Urinary bladder (tissue), 4 donors: Measurements from ENCODE around the gene ECI1. TPM values are rescaled to one million over a fixed set of nuclear protein-coding genes. Genes with fewer than 3 reads are reported as not detected.
"Not testable (repeated sequence)": the region's sequence is repeated elsewhere in the genome, so short reads cannot be mapped to it uniquely, and the experiment has no call there.

ENCODE experiments used
- DNase-seq: peaks from one replicate; pipeline ENCODE4 v3.0.0-alpha.2; 2015; ENCODE audit errors: extremely low spot score
- H3K27ac ChIP-seq: one replicate; pipeline ENCODE4 v1.5.1; 2013; ENCODE audit warnings: low read depth, mild to moderate bottlenecking, moderate library complexity
- H3K36me3 ChIP-seq: one replicate; pipeline ENCODE4 v1.6.1; 2013; ENCODE audit warnings: mild to moderate bottlenecking, moderate library complexity; ENCODE audit not compliant: insufficient read depth
- H3K4me1 ChIP-seq: one replicate; pipeline ENCODE4 v1.6.1; 2013; ENCODE audit warnings: mild to moderate bottlenecking, moderate library complexity; ENCODE audit not compliant: insufficient read depth
- H3K4me3 ChIP-seq: one replicate; pipeline ENCODE4 v1.5.1; 2013; ENCODE audit warnings: low read depth, low read length
- WGBS: extraction: QIAGEN DNeasy Blood & Tissue Kit; methylation state at CpG from one replicate; pipeline ENCODE4 v1.1.7; 2013; 5-methylcytosine and 5-hydroxymethylcytosine counted together
- polyA plus RNA-seq: library from polyadenylated mRNA; stranded (reverse); fragments of 200-250 nt; gene quantifications from one replicate; pipeline ENCODE4 v1.2.3, GENCODE V29; 2013
- total RNA-seq: library from RNA; depleted of rRNA; stranded (reverse); fragments of >200 nt; gene quantifications from one replicate; pipeline ENCODE4 v1.2.3, GENCODE V29; 2014
- donor health status: healthy with polysubstance abuse.
- donor health status: healthy.

ECI1 gene
- total and polyA plus RNA-seq, 2 donors, result 16.6 to 93.2 TPM

DNA sequence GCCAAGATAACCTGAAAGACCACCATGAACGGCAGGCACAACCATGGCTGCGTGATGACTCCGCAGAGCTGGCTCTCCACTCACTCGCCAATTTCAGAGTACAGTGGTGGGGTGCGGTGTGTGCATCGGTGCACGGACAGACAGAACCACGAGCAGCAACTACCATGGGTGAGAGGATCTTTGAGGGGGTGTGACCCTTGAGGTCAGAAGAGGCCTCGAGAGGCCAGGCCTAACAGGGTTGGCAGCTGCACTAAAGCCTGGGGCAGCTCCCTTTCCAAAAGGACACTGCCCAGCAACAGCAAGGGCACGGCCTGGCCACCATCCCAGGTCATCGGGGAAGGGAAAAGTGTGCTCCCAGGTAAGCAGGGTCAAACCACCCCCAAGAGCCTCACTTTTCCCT is 1.9 kb upstream of the ECI1 start:
- 84% methylated on average over 11 of the region's 11 CpGs for WGBS
- Histone ChIP-seq H3K27ac (no peak overlapping the region), H3K4me3 (no peak overlapping the region), H3K4me1 (peaks cover 3% of the 10 kb centered on the region), H3K36me3 (peaks cover 7% of the 10 kb centered on the region)
- DNase-seq, result no peak

DNA sequence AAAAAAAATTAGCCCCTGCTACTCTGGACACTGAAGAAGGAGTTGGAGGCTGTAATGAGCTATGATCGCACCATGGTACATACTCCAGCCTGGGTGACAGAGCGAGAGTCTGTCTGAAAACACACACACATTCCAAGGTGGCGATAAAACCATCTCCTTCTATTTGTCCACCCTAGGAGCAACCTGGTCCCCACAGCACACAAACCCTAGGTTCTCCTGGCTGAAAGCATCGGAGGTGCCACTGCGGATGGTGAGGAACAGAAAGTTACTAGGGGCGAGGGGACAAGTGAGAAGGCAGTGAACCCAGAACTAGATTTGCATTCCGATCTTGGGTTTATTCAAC is 1.4 kb upstream of the ECI1 start:
- DNase-seq, result no peak
- Histone ChIP-seq H3K4me1 (peaks cover 3% of the 10 kb centered on the region), H3K36me3 (peaks cover 7% of the 10 kb centered on the region), H3K27ac (no peak overlapping the region), H3K4me3 (no peak overlapping the region)
- WGBS, result 93% methylated on average over 7 of the region's 7 CpGs

DNA sequence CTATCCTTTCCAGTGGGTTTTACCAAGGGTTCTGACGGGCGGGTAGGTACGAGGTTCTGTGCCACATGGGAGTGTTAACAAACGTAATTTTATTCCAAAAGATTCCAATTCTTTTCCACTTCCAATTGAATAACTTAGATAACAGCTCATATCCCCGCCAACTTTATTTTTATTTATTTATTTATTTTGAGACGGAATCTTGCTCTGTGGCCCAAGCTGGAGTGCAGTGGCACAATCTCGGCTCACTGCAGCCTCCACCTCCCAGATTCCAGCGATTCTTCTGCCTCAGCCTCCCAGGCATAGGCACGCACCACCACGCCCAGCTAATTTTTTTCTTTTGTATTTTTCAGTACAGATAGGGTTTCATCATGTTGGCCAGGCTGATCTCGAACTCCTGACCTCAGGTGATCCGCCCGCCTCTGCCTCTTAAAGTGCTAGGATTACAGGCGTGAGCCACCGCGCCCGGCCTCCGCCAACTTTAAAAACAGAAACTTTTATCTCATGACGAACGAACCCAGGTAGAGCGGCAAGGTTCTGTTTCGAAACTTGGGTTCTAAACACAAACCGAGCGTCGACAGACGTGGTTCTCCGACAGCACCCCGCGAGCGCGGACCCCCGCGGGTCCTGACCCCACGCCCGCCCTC is 613 bp downstream of the ECI1 start:
- WGBS, result 5% methylated on average over 35 of the region's 35 CpGs
- DNase-seq, result no peak
- Histone ChIP-seq H3K4me1 (peaks cover 3% of the 10 kb centered on the region), H3K27ac (peak overlapping the region; percentile 91), H3K36me3 (peaks cover 2% of the 10 kb centered on the region), H3K4me3 (peak overlapping the region; percentile 80)

DNA sequence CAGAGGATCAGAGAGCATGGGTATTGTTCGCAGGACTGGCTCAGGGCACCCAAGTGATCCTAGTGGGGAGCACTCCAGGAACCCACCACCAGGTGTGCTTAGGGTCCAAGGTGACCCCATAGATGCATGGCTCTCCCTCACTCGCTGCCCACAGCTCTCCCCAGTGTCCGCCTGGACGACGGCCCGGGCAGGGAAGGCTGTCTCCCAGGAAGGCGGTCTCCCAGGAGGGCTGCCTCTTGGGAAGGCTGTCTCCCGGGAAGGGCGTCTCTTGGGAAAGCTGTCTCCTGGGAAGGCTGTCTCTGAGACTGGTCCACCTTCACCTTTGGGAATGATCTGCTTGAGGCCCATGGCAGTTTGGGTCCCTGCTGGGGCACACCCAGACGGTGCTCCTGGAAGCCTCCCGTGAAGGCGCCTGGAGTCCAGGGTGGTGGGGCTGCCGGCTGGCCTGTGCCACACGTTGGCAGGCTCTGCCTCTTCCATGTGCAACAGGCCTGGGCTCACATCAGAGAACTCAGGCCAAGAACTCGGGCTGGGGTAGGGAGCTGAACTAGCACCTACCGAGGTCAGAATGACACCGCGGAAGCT is 5.0 kb downstream of the ECI1 start:
- Histone ChIP-seq H3K27ac (no peak overlapping the region), H3K36me3 (no peaks in the 10 kb centered on the region), H3K4me1 (peaks cover 3% of the 10 kb centered on the region), H3K4me3 (no peak overlapping the region)
- WGBS, result 92% methylated on average over 18 of the region's 18 CpGs
- DNase-seq, result no peak

DNA sequence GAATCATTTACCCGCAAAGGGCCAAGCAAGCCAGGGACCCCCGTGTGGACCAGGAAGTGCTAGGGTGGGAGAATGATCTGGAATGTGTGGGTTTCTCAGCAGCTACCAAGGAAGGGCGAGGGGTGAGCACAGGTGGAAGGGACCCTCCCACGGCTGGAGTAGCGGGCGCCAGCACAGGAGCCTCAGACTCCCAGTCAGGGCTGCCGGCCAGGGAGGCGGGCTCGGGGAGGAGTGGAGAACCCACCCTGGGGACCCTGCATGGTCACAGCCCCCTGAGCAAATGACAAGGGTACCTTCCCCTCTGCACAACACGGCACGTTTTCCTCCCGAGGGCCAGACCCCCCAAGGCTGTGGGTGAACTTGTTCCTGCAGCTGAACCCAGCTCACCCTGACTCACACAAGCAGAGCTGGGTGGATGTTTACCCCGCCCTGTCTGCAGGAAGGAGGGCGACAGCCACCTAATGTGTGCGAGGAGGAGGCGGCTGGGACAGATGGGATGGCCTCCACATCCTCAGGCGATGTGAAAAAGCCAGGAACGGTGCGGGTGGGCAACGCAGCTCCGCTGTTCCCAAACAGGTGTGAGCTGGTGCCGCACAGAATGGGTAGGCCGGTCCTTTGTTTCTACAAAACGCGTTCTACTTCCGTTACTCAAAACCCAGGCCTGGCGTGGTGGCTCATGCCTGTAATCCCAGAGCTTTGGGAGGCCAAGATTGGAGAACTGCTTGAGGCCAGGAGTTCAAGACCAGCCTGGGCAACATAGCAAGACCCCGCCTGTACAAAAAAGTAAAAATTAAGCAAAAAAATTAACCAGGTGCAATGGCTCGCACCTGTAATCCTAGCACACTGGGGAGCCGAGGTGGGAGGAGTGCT is 6.2 kb downstream of the ECI1 start:
- Histone ChIP-seq H3K36me3 (no peaks in the 10 kb centered on the region), H3K27ac (no peak overlapping the region), H3K4me1 (no peaks in the 10 kb centered on the region), H3K4me3 (no peak overlapping the region)
- WGBS, result 95% methylated on average over 30 of the region's 30 CpGs
- no peak for DNase-seq

DNA sequence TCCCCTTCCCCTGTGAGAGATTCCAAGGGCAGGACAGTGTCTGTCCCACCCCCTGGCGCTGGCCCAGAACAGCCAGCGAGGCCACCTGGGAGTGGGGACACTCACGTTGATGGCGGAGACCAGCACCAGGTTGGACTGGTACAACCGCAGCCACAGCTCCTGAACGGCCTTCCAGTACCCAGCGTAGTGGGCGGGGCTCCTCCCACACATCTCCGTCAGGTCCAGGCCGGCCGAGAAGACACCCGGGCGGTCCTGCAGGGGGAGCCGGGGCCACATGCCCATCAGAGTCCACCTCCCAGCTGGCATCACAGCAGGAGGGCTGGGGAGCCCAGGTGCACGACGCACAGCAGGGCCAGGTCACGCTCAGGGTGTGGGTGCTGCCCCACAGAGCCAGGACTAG is 7.1 kb downstream of the ECI1 start:
- Histone ChIP-seq H3K27ac (no peak overlapping the region), H3K36me3 (no peaks in the 10 kb centered on the region), H3K4me3 (no peak overlapping the region), H3K4me1 (no peaks in the 10 kb centered on the region)
- no peak for DNase-seq
- 77% methylated on average over 17 of the region's 17 CpGs for WGBS

DNA sequence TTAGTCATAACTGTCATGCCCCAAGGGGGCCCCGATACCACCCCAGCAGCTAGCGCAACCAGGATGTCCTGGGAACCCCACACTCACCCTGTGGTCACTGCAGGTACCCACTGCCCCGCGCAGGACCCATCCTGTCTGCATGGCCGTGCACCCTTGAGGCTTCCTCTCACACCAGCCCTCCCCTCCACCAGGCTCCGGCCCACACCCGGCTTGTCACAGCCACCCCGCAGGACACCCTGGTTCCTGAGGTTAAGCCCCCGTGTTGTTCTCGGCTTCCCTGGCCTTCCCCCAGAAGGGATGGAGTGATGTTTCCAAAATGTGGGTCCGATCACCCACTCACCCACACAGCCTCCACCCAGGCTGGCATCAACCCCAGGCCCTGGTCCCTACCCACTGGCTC is 7.6 kb downstream of the ECI1 start:
- H3K36me3 ChIP-seq, result no peaks in the 10 kb centered on the region
- H3K4me1 ChIP-seq, result no peaks in the 10 kb centered on the region
- WGBS, result 96% methylated on average over 11 of the region's 11 CpGs
- no peak overlapping the region for H3K27ac ChIP-seq
- H3K4me3 ChIP-seq, result no peak overlapping the region
- no peak for DNase-seq

DNA sequence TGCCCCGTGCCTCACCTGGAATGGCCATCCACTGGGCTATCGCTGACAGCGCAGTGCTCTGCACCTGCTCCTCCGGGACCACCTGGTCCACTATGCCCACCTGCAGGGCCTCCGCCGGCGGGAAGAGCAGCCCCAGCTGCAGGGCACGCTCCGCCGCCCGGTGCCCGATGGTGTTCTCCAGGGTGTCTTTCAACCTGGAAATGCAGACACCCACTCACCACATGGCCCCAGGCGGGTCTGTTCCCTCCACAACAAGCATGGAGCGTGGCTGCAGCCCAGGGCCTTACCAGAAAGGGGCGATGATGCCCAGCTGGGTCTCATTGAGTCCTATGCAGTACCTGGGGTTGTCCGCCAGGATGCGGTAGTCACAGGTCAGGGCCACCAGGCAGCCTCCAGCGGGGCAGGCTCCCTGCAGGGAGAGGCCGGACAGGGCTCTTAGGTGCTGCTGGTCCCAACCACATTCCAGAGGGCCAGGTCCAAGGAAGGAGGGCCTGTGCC is 8.3 kb downstream of the ECI1 start:
- H3K4me3 ChIP-seq, result no peak overlapping the region
- DNase-seq, result no peak
- H3K36me3 ChIP-seq, result no peaks in the 10 kb centered on the region
- no peaks in the 10 kb centered on the region for H3K4me1 ChIP-seq
- no peak overlapping the region for H3K27ac ChIP-seq
- WGBS, result 97% methylated on average over 19 of the region's 19 CpGs

DNA sequence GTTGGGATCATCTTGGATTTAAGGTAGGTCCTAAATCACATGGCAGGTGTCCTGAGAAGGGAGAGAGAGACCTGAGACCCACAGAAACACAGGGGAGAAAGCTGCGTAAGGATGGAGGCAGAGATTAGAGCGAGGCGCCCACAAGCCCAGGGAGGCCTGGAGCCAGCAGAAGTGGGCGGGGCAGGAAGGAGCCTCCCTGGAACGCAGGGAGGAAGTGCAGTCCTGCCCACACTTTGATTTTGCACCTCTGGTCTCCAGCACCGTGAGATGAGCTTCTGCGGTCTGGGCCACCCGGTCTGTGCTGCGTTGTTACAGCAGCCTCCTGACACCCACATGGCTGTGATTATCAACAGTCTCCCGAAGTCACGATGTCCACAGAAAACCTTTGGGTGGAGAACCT is 8.8 kb downstream of the ECI1 start:
- Histone ChIP-seq H3K4me3 (no peak overlapping the region), H3K4me1 (no peaks in the 10 kb centered on the region), H3K36me3 (no peaks in the 10 kb centered on the region), H3K27ac (no peak overlapping the region)
- no peak for DNase-seq
- WGBS, result 84% methylated on average over 11 of the region's 11 CpGs

DNA sequence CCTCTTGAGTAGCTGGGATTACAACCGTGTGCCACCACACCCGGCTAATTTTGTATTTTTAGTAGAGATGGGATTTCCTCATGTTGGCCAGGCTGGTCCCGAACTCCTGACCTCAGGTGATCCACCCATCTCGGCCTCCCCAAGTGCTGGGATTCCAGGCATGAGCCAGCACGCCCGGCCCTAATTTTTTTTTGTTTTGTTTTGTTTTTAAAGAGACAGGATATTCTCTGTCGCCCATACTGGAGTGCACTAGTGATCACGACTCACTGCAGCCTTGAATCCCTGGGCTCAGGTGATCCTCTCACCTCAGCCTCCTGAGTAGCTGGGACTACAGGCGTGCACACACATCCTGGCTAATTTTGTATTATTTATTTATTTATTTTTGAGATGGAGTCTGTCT is 11.1 kb downstream of the ECI1 start:
- DNase-seq, H3K4me1 ChIP-seq, H3K4me3 ChIP-seq, H3K27ac ChIP-seq, H3K36me3 ChIP-seq: not testable (repeated sequence)
- 80% methylated on average over 9 of the region's 9 CpGs for WGBS

DNA sequence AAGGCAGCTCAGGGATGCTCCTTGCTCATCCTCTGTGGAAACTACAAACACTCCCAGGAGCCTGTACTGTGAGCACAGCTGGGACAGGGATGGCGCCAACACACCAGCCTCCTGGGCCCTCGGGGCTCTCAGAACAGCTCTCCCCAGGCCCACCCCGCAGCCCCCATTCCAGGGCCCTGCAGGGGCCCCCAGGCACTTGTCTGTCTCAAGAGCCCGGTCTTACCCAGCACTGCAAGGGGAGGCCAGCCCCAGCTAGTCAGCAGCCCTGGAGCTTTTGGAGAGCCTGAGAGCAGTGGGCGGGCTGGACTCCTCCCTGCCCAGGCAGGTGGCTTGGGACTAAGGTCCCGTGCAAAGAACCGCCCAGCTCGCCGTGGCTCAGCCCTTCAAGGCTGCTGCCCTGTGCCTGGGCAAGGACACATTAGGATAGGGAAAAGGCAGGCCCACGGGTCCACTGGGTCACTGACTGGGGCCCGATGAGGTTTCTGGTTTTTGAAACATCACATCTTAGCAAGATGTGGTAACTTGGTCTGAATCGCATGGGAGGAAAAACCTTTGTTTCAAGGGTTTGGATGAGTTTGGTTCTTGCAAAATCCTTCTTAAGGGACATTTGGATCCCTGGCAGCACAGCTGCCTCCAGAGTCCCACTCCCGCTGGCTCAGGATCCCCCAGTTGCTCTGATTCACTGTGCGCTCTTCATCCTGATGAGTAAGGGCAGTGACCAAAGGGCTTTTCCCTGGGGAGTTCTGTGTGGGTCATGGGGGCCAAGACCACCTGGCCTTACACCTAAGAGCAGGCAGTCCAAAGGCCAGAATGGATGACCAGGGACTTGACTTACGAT is 12.3 kb downstream of the ECI1 start:
- Histone ChIP-seq H3K27ac (no peak overlapping the region), H3K4me1 (peaks cover 1% of the 10 kb centered on the region), H3K36me3 (peaks cover 4% of the 10 kb centered on the region), H3K4me3 (no peak overlapping the region)
- no peak for DNase-seq
- 76% methylated on average over 15 of the region's 15 CpGs for WGBS

DNA sequence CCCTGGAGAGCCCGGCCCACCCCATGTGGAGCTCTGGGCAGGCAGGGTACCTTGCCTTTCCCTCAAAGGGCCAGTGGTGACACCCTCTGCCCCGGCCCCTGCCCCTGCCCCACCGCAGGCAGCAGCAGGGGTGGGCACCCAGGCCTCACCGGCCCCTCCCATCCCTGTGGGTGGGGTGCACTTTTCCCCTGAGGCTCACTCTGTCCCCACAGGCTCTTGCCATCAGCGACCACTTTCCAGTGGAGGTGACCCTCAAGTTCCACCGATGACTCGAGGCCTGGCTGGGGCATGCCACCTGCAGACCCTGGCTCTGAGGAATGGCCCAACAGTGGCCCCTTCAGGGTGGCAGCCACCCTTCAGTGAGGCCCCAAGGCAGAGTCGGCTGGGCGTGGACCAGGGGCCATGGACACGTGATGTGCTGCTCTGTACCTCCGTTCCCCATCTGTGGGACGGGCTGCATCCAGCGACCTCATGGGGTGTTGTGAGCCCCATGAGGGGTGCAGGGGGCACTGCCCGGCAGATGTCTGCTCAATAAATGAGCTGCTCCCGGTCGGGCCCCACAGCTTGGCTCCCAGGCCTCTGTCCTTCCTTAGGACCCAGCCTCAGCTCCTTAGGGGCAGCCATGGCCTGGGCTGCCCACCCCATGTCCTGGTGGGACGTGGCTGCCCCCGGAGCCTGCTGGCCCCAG is 13.1 kb downstream of the ECI1 start:
- WGBS, result 51% methylated on average over 18 of the region's 18 CpGs
- H3K36me3 ChIP-seq, result peaks cover 6% of the 10 kb centered on the region

More for the DNA sequence above, 13.1 kb downstream of the ECI1 start:
- Histone ChIP-seq H3K4me3 (no peak overlapping the region), H3K4me1 (peaks cover 1% of the 10 kb centered on the region), H3K27ac (no peak overlapping the region)
- no peak for DNase-seq
